ENCODE measurements around the gene GBP7. TPM values are rescaled to one million over a fixed set of nuclear protein-coding genes. Genes with fewer than 3 reads are reported as not detected.

Gene GBP7
- total RNA-seq, 1 donor from 2014 or later = not detected

DNA sequence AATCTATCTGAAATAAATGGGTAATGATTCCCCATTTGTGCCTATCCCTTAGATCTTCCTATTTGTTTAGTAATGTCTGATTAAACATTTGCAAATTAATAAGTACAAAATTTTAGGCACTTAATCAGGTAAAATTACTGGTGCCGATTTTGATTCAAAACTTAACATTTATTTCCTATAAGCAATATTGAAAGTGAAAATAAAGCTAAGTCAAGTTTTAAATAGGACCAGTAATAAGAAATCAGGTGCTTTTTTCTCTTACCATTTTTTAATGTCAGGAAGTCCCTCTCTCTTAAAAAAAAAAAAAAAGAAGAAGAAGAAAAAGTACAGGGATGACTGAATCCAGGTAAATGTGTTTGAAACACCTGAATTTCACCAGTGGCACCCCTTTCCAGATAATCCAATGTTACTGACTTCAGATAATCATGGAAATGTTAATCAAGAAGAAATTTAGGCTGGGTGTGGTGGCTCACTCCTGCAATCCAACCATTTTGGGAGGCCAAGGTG lies 23.8 kb upstream of the GBP7 start:
- DNase-seq (ENCODE audit: low read depth) (no peak), FAIRE-seq (no peak)
- TF ChIP-seq, protein P1, sequence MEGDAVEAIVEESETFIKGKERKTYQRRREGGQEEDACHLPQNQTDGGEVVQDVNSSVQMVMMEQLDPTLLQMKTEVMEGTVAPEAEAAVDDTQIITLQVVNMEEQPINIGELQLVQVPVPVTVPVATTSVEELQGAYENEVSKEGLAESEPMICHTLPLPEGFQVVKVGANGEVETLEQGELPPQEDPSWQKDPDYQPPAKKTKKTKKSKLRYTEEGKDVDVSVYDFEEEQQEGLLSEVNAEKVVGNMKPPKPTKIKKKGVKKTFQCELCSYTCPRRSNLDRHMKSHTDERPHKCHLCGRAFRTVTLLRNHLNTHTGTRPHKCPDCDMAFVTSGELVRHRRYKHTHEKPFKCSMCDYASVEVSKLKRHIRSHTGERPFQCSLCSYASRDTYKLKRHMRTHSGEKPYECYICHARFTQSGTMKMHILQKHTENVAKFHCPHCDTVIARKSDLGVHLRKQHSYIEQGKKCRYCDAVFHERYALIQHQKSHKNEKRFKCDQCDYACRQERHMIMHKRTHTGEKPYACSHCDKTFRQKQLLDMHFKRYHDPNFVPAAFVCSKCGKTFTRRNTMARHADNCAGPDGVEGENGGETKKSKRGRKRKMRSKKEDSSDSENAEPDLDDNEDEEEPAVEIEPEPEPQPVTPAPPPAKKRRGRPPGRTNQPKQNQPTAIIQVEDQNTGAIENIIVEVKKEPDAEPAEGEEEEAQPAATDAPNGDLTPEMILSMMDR (IDR thresholded peaks at IDR 0.05; ENCODE audit: insufficient read depth, low read depth, low read length) = no peak
- no peak for TF ChIP-seq EZH2 (IDR thresholded peaks at IDR 0.05; ENCODE audit: insufficient read depth, low read length)
- Mint-ChIP-seq H3K27me3 (ENCODE audit: low read depth, unreplicated experiment) (no peaks in the 10 kb centered on the region), H3K9me3 (ENCODE audit: unreplicated experiment) (no peaks in the 10 kb centered on the region), H3K4me3 (ENCODE audit: unreplicated experiment) (no peak overlapping the region), H3K27ac (ENCODE audit: unreplicated experiment) (no peak overlapping the region), H3K36me3 (ENCODE audit: low read depth, unreplicated experiment) (no peaks in the 10 kb centered on the region), H3K4me1 (ENCODE audit: low read depth, unreplicated experiment) (peaks cover 7% of the 10 kb centered on the region)
- Histone ChIP-seq H3K27ac (ENCODE audit: low read depth, low read length) (no peak overlapping the region), H3K79me2 (ENCODE audit: insufficient read depth, low read length) (no peaks in the 10 kb centered on the region), H3K27me3 (ENCODE audit: insufficient read depth, low read length) (no peaks in the 10 kb centered on the region), H3K4me1 (ENCODE audit: insufficient read depth, low read length) (no peaks in the 10 kb centered on the region), H2AFZ (ENCODE audit: low read depth, low read length) (no peak overlapping the region), H4K20me1 (ENCODE audit: insufficient read depth, low read length) (no peaks in the 10 kb centered on the region), H3K9me3 (ENCODE audit: insufficient read depth, low read depth, low read length) (no peaks in the 10 kb centered on the region), H3K9ac (ENCODE audit: low read length) (no peak overlapping the region), H3K4me2 (ENCODE audit: low read length) (no peak overlapping the region), H3K36me3 (ENCODE audit: insufficient read depth, low read length) (no peaks in the 10 kb centered on the region), H3K4me3 (ENCODE audit: insufficient read depth, low read depth, low read length) (no peak overlapping the region)

DNA sequence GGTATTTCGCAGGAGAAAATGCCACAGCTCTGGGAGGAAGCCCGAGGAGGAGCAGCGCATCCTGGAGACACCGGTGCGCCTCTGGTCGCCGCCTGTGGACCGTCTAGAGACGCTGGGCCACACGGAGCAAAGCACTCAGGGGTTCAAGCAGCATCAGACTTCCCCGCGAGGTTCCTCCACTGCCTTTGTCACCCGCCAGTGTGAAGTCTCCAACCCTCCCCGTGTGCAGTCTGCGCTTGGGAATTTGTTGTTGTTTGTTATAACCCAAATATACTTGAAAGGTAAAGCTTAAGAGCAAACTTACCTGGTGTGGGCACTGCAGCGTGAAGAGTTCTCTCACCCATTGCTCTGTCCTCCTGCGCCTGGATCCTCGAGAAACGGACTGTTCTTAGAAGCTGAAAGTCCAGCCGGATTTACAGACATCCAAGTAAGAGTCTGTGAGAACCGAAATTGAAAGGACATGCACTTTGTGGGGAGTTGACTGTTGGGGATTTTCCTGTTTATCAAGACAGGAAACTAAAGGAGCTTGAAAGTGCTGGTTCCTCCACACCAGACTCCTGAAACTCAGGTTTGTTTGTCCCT lies 22.8 kb upstream of the GBP7 start, which contains the start of gene GBP4:
Gene GBP4, minus strand, starts transcription at position 452 of the 582 bp plus-strand sequence. Its CDS starts 108 bp downstream, at position 344.
- Mint-ChIP-seq H3K27ac (ENCODE audit: unreplicated experiment) (no peak within 1 kb of the TSS), H3K36me3 (ENCODE audit: low read depth, unreplicated experiment) (no peaks in the 10 kb centered on the region)

More for the DNA sequence above, 22.8 kb upstream of the GBP7 start, which contains the start of gene GBP4:
- H3K4me2 ChIP-seq (ENCODE audit: low read length) = peak within 1 kb of the TSS; percentile 62
- H3K79me2 ChIP-seq (ENCODE audit: insufficient read depth, low read length) = no peaks in the 10 kb centered on the region
- no peak within 1 kb of the TSS for H3K4me3 ChIP-seq (ENCODE audit: insufficient read depth, low read depth, low read length)
- Mint-ChIP-seq H3K27me3 (ENCODE audit: low read depth, unreplicated experiment) (no peaks in the 10 kb centered on the region), H3K4me1 (ENCODE audit: low read depth, unreplicated experiment) (peaks cover 6% of the 10 kb centered on the region), H3K9me3 (ENCODE audit: unreplicated experiment) (no peaks in the 10 kb centered on the region), H3K4me3 (ENCODE audit: unreplicated experiment) (no peak within 1 kb of the TSS)
- H3K4me1 ChIP-seq (ENCODE audit: insufficient read depth, low read length) = no peaks in the 10 kb centered on the region
- H4K20me1 ChIP-seq (ENCODE audit: insufficient read depth, low read length) = no peaks in the 10 kb centered on the region
- no peak for DNase-seq (ENCODE audit: low read depth)
- TF ChIP-seq EZH2 (IDR thresholded peaks at IDR 0.05; ENCODE audit: insufficient read depth, low read length) = no peak
- TF ChIP-seq, protein P1 (IDR thresholded peaks at IDR 0.05; ENCODE audit: insufficient read depth, low read depth, low read length) = no peak
- H3K9ac ChIP-seq (ENCODE audit: low read length) = peak within 1 kb of the TSS; percentile 46
- H3K27me3 ChIP-seq (ENCODE audit: insufficient read depth, low read length) = no peaks in the 10 kb centered on the region
- H3K36me3 ChIP-seq (ENCODE audit: insufficient read depth, low read length) = no peaks in the 10 kb centered on the region
- FAIRE-seq = no peak
- H2AFZ ChIP-seq (ENCODE audit: low read depth, low read length) = peak within 1 kb of the TSS; percentile 52
- H3K27ac ChIP-seq (ENCODE audit: low read depth, low read length) = no peak within 1 kb of the TSS
- no peaks in the 10 kb centered on the region for H3K9me3 ChIP-seq (ENCODE audit: insufficient read depth, low read depth, low read length)

All from astrocyte (in vitro differentiated cells and primary cell).